Measurements from ENCODE around the gene HS3ST5. TPM values are rescaled to one million over a fixed set of nuclear protein-coding genes. Genes with fewer than 3 reads are reported as not detected.

HS3ST5 gene
- total RNA-seq, 4 donors from 2014 or later, result not detected

- H3K4me3 ChIP-seq (replicated peaks in 1 of 3), result no peak overlapping the region
- no peaks in the 10 kb centered on the region for H3K27me3 ChIP-seq
- DNase-seq, result no peak
- whole genome bisulfite sequencing, 2 donors, result 84 to 87% methylated on average over 2 of the region's 2 CpGs
- no peaks in the 10 kb centered on the region for H3K36me3 ChIP-seq
- no peaks in the 10 kb centered on the region for H3K9me3 ChIP-seq
- intact Hi-C loops (cut with DNase I), result no loop called here
- no peak overlapping the region for H3K27ac ChIP-seq
- H3K4me1 ChIP-seq, result no peaks in the 10 kb centered on the region
- no peak for TF ChIP-seq POLR2A (IDR thresholded peaks at IDR 0.05)
- no peak for TF ChIP-seq CTCF (IDR thresholded peaks at IDR 0.05)
Measured at GRCh38 chr6:114055763-114056162, 287.1 kb downstream of the HS3ST5 start.

- no peak overlapping the region for H3K27ac ChIP-seq
- no peaks in the 10 kb centered on the region for H3K27me3 ChIP-seq
- intact Hi-C loops (cut with DNase I), result no loop called here
- 82 to 93% methylated on average over 3 of the region's 3 CpGs for WGBS, 2 donors
- H3K36me3 ChIP-seq, result no peaks in the 10 kb centered on the region
- H3K4me1 ChIP-seq, result no peaks in the 10 kb centered on the region
- DNase-seq, result no peak
- TF ChIP-seq CTCF (IDR thresholded peaks at IDR 0.05) (no peak), POLR2A (IDR thresholded peaks at IDR 0.05) (no peak)
- no peaks in the 10 kb centered on the region for H3K9me3 ChIP-seq
- no peak overlapping the region for H3K4me3 ChIP-seq (replicated peaks in 1 of 3)
Measured at GRCh38 chr6:114055349-114055748, 287.5 kb downstream of the HS3ST5 start.

GRCh38 chr6:114053791-114054190 lies 289.0 kb downstream of the HS3ST5 start:
- no peak for TF ChIP-seq POLR2A (IDR thresholded peaks at IDR 0.05)
- TF ChIP-seq CTCF (IDR thresholded peaks at IDR 0.05), result no peak
- H3K4me3 ChIP-seq (replicated peaks in 1 of 3), result no peak overlapping the region
- WGBS, 2 donors, result 67 to 78% methylated on average over 1 of the region's 1 CpG
- H3K27me3 ChIP-seq, result no peaks in the 10 kb centered on the region
- H3K9me3 ChIP-seq, result no peaks in the 10 kb centered on the region
- intact Hi-C loops (cut with DNase I), result no loop called here
- H3K4me1 ChIP-seq, result no peaks in the 10 kb centered on the region
- H3K36me3 ChIP-seq, result no peaks in the 10 kb centered on the region
- DNase-seq, result no peak
- no peak overlapping the region for H3K27ac ChIP-seq

GRCh38 chr6:114052141-114052540 lies 290.7 kb downstream of the HS3ST5 start:
- intact Hi-C loops (cut with DNase I), result no loop called here
- Histone ChIP-seq H3K27me3 (no peaks in the 10 kb centered on the region), H3K9me3 (no peaks in the 10 kb centered on the region), H3K4me3 (replicated peaks in 1 of 3) (no peak overlapping the region), H3K36me3 (no peaks in the 10 kb centered on the region), H3K4me1 (no peaks in the 10 kb centered on the region), H3K27ac (no peak overlapping the region)
- 95 to 97% methylated on average over 3 of the region's 3 CpGs for WGBS, 2 donors
- no peak for DNase-seq
- TF ChIP-seq CTCF (IDR thresholded peaks at IDR 0.05) (no peak), POLR2A (IDR thresholded peaks at IDR 0.05) (no peak)

- Histone ChIP-seq H3K4me1 (no peaks in the 10 kb centered on the region), H3K4me3 (replicated peaks in 1 of 3) (no peak overlapping the region), H3K27me3 (no peaks in the 10 kb centered on the region), H3K27ac (no peak overlapping the region), H3K9me3 (no peaks in the 10 kb centered on the region), H3K36me3 (no peaks in the 10 kb centered on the region)
- WGBS, 2 donors, result 46 to 95% methylated on average over 1 of the region's 1 CpG
- no peak for TF ChIP-seq POLR2A (IDR thresholded peaks at IDR 0.05)
- no peak for TF ChIP-seq CTCF (IDR thresholded peaks at IDR 0.05)
- DNase-seq, result no peak
- intact Hi-C loops (cut with DNase I), result no loop called here
Measured at GRCh38 chr6:114051031-114051430, 291.8 kb downstream of the HS3ST5 start.

All from thyroid gland (tissue), 4 donors.